ENCODE results near the gene SLC24A2.

Gene SLC24A2

GRCh38 chr9:19781240-19781639, 7.6 kb downstream of the SLC24A2 start:
- no peak for DNase-seq
- H3K4me3 ChIP-seq (ENCODE audit: low read depth, low read length) = no peak overlapping the region
- TF ChIP-seq, protein P1, sequence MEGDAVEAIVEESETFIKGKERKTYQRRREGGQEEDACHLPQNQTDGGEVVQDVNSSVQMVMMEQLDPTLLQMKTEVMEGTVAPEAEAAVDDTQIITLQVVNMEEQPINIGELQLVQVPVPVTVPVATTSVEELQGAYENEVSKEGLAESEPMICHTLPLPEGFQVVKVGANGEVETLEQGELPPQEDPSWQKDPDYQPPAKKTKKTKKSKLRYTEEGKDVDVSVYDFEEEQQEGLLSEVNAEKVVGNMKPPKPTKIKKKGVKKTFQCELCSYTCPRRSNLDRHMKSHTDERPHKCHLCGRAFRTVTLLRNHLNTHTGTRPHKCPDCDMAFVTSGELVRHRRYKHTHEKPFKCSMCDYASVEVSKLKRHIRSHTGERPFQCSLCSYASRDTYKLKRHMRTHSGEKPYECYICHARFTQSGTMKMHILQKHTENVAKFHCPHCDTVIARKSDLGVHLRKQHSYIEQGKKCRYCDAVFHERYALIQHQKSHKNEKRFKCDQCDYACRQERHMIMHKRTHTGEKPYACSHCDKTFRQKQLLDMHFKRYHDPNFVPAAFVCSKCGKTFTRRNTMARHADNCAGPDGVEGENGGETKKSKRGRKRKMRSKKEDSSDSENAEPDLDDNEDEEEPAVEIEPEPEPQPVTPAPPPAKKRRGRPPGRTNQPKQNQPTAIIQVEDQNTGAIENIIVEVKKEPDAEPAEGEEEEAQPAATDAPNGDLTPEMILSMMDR (IDR thresholded peaks at IDR 0.05; ENCODE audit: low read depth, low read length, missing control alignments) = no peak
- H3K36me3 ChIP-seq (replicated peaks) = no peaks in the 10 kb centered on the region
- H3K27me3 ChIP-seq (replicated peaks) = no peaks in the 10 kb centered on the region
- in situ Hi-C loops (cut with HindIII; ENCODE audit: low pct_ligation_motif_present, low sequenced_read_pairs) = no loop called here
- H3K27ac ChIP-seq = no peak overlapping the region

GRCh38 chr9:19771446-19771845, 17.4 kb downstream of the SLC24A2 start:
- Histone ChIP-seq H3K27ac (no peak overlapping the region), H3K27me3 (replicated peaks) (no peaks in the 10 kb centered on the region), H3K4me3 (ENCODE audit: low read depth, low read length) (no peak overlapping the region), H3K36me3 (replicated peaks) (no peaks in the 10 kb centered on the region)
- in situ Hi-C loops (cut with HindIII; ENCODE audit: low pct_ligation_motif_present, low sequenced_read_pairs) = no loop called here
- TF ChIP-seq, protein P1 (IDR thresholded peaks at IDR 0.05; ENCODE audit: low read depth, low read length, missing control alignments) = no peak
- no peak for DNase-seq

- H3K27ac ChIP-seq = no peak overlapping the region
Measured at GRCh38 chr9:19770973-19771372, 17.9 kb downstream of the SLC24A2 start.

GRCh38 chr9:19769213-19769612, 19.6 kb downstream of the SLC24A2 start:
- no peak overlapping the region for H3K27ac ChIP-seq
- in situ Hi-C loops (cut with HindIII; ENCODE audit: low pct_ligation_motif_present, low sequenced_read_pairs) = no loop called here
- no peak for DNase-seq
- H3K4me3 ChIP-seq (ENCODE audit: low read depth, low read length) = no peak overlapping the region
- TF ChIP-seq, protein P1 (IDR thresholded peaks at IDR 0.05; ENCODE audit: low read depth, low read length, missing control alignments) = no peak
- no peaks in the 10 kb centered on the region for H3K27me3 ChIP-seq (replicated peaks)
- H3K36me3 ChIP-seq (replicated peaks) = no peaks in the 10 kb centered on the region

More at GRCh38 chr9:19770973-19771372, 17.9 kb downstream of the SLC24A2 start:
- in situ Hi-C loops (cut with HindIII; ENCODE audit: low pct_ligation_motif_present, low sequenced_read_pairs) = no loop called here
- TF ChIP-seq, protein P1 (IDR thresholded peaks at IDR 0.05; ENCODE audit: low read depth, low read length, missing control alignments) = no peak
- Histone ChIP-seq H3K4me3 (ENCODE audit: low read depth, low read length) (no peak overlapping the region), H3K36me3 (replicated peaks) (no peaks in the 10 kb centered on the region), H3K27me3 (replicated peaks) (no peaks in the 10 kb centered on the region)
- DNase-seq = no peak

DNA sequence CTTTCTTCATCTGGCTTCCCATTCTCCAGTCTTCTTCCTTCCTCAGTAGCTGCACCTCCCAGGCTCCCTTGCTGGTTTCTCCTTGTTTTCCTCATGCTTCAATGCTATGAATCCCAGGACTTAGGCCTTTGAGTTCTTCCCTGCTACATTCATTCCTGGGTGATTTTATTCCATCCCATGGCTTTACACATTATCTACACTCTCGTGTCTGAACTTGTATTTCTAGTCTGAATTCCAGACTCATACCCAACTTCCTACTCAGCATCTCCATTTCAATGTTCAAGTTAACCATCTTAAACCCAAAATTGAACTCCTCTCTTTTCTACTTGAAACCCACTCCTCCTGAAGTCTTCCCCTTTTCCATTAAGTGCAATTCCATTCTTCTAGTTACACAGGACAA, 20.0 kb downstream of the SLC24A2 start:
- Histone ChIP-seq H3K36me3 (replicated peaks) (no peaks in the 10 kb centered on the region), H3K27ac (no peak overlapping the region), H3K27me3 (replicated peaks) (no peaks in the 10 kb centered on the region), H3K4me3 (ENCODE audit: low read depth, low read length) (no peak overlapping the region)
- TF ChIP-seq, protein P1 (IDR thresholded peaks at IDR 0.05; ENCODE audit: low read depth, low read length, missing control alignments) = no peak
- DNase-seq = no peak
- in situ Hi-C loops (cut with HindIII; ENCODE audit: low pct_ligation_motif_present, low sequenced_read_pairs) = no loop called here

- H3K27me3 ChIP-seq (replicated peaks) = no peaks in the 10 kb centered on the region
- DNase-seq = no peak
- TF ChIP-seq, protein P1 (IDR thresholded peaks at IDR 0.05; ENCODE audit: low read depth, low read length, missing control alignments) = no peak
- H3K27ac ChIP-seq = no peak overlapping the region
- H3K4me3 ChIP-seq (ENCODE audit: low read depth, low read length) = no peak overlapping the region
- no peaks in the 10 kb centered on the region for H3K36me3 ChIP-seq (replicated peaks)
- in situ Hi-C loops (cut with HindIII; ENCODE audit: low pct_ligation_motif_present, low sequenced_read_pairs) = no loop called here
Measured at GRCh38 chr9:19759066-19759465, 29.8 kb downstream of the SLC24A2 start.
